DOHH2 (cell line): ENCODE results near the gene C4orf50.

Experiments used
- H3F3A ChIP-seq: fragments of 200-600 bp; sonication (generic), shearing (Covaris generic); 2 replicates; pipeline ENCODE4 v1.6.0; 2016; ENCODE audit warnings: antibody characterized with exemption, mild to moderate bottlenecking; ENCODE audit not compliant: control insufficient read depth, insufficient read depth
- H3K27ac ChIP-seq: fragments of 200-600 bp; sonication (generic); 2 replicates; pipeline ENCODE4 v1.5.1; 2014; ENCODE audit warnings: low read depth, mild to moderate bottlenecking, low read length, moderate library complexity
- H3K27me3 ChIP-seq: fragments of 200-600 bp; sonication (generic); 2 replicates; pipeline ENCODE4 v1.6.1; 2014; ENCODE audit warnings: mild to moderate bottlenecking, low read length, mixed read lengths; ENCODE audit not compliant: control insufficient read depth
- H3K36me3 ChIP-seq: fragments of 200-600 bp; sonication (generic); 2 replicates; pipeline ENCODE4 v1.6.1; 2014; ENCODE audit warnings: mild to moderate bottlenecking, low read length, moderate library complexity, mixed read lengths; ENCODE audit not compliant: control insufficient read depth
- H3K4me1 ChIP-seq: fragments of 200-600 bp; sonication (generic); 2 replicates; pipeline ENCODE4 v1.6.1; 2014; ENCODE audit warnings: mild to moderate bottlenecking, low read length, mixed read lengths; ENCODE audit not compliant: control insufficient read depth
- H3K4me2 ChIP-seq: fragments of 200-600 bp; sonication (generic); 2 replicates; pipeline ENCODE4 v1.6.0; 2014; ENCODE audit warnings: mild to moderate bottlenecking, low read length, moderate library complexity
- H3K4me3 ChIP-seq: fragments of 200-600 bp; sonication (generic); 2 replicates; pipeline ENCODE4 v1.5.1; 2014; ENCODE audit warnings: mild to moderate bottlenecking, low read length, mixed read lengths
- H3K79me2 ChIP-seq: fragments of 200-600 bp; sonication (generic); 2 replicates; pipeline ENCODE4 v1.6.1; 2014; ENCODE audit warnings: mild to moderate bottlenecking, low read length, mixed read lengths; ENCODE audit not compliant: control insufficient read depth
- H3K9me2 ChIP-seq: fragments of 200-600 bp; sonication (generic); replicated peaks from 2 replicates; pipeline ENCODE4 v1.6.1; 2014; ENCODE audit warnings: mild to moderate bottlenecking, low read length, mixed read lengths; ENCODE audit not compliant: control insufficient read depth
- H3K9me3 ChIP-seq: fragments of 200-600 bp; sonication (generic); 2 replicates; pipeline ENCODE4 v1.6.1; 2014; ENCODE audit warnings: antibody characterized with exemption, low read length, mixed read lengths; ENCODE audit not compliant: control insufficient read depth, insufficient read depth
- H4K20me1 ChIP-seq: fragments of 200-600 bp; sonication (generic); 2 replicates; pipeline ENCODE4 v1.6.0; 2014; ENCODE audit warnings: low read depth, mild to moderate bottlenecking, antibody characterized with exemption, low read length, moderate library complexity; ENCODE audit not compliant: control insufficient read depth, insufficient read depth
- EZH2phosphoT487 ChIP-seq: fragments of 200-600 bp; sonication (generic); IDR thresholded peaks from 2 replicates; pipeline ENCODE4 v1.6.1; 2017; ENCODE audit warnings: borderline replicate concordance, mild to moderate bottlenecking, antibody characterized with exemption, low read length, moderate library complexity, mixed read lengths
- TF ChIP-seq, protein P1 (sequence below): fragments of 200-600 bp; sonication (generic); IDR thresholded peaks from one replicate; pipeline ENCODE4 v1.5.1; 2014; ENCODE audit warnings: antibody characterized with exemption, mild to moderate bottlenecking, low read depth, low read length; ENCODE audit not compliant: poor library complexity, severe bottlenecking

The C4orf50 gene

DNA sequence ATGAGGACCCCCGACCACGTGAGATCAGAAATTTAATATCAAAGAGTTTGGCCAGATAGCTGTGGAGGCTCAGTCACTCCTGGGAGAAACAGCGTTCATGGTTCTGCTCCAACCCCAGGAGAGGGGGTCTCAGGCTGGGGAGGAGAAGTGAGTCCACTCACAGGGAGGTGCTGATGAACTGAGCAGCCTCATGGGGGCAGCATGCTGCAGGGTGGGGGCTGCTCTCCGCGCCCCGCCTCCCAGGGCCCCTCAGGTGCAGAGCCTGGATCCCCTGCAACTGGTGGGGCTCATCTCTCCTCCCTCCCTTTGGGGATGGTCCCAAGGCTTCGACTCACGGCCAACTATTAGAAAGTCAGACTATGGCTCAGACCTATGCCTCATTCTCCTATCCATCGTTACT, 26.6 kb upstream of the C4orf50 start:
- no peaks in the 10 kb centered on the region for H3K36me3 ChIP-seq
- no peaks in the 10 kb centered on the region for H3K9me2 ChIP-seq
- H3K79me2 ChIP-seq: no peaks in the 10 kb centered on the region
- H3K9me3 ChIP-seq: no peaks in the 10 kb centered on the region
- H3K4me3 ChIP-seq: no peak overlapping the region
- H3F3A ChIP-seq: no peaks in the 10 kb centered on the region
- no peaks in the 10 kb centered on the region for H4K20me1 ChIP-seq
- H3K4me1 ChIP-seq: no peaks in the 10 kb centered on the region
- no peak overlapping the region for H3K4me2 ChIP-seq
- no peak overlapping the region for H3K27ac ChIP-seq
- TF ChIP-seq EZH2phosphoT487: no peak
- TF ChIP-seq, protein P1, sequence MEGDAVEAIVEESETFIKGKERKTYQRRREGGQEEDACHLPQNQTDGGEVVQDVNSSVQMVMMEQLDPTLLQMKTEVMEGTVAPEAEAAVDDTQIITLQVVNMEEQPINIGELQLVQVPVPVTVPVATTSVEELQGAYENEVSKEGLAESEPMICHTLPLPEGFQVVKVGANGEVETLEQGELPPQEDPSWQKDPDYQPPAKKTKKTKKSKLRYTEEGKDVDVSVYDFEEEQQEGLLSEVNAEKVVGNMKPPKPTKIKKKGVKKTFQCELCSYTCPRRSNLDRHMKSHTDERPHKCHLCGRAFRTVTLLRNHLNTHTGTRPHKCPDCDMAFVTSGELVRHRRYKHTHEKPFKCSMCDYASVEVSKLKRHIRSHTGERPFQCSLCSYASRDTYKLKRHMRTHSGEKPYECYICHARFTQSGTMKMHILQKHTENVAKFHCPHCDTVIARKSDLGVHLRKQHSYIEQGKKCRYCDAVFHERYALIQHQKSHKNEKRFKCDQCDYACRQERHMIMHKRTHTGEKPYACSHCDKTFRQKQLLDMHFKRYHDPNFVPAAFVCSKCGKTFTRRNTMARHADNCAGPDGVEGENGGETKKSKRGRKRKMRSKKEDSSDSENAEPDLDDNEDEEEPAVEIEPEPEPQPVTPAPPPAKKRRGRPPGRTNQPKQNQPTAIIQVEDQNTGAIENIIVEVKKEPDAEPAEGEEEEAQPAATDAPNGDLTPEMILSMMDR: no peak
- no peaks in the 10 kb centered on the region for H3K27me3 ChIP-seq

DNA sequence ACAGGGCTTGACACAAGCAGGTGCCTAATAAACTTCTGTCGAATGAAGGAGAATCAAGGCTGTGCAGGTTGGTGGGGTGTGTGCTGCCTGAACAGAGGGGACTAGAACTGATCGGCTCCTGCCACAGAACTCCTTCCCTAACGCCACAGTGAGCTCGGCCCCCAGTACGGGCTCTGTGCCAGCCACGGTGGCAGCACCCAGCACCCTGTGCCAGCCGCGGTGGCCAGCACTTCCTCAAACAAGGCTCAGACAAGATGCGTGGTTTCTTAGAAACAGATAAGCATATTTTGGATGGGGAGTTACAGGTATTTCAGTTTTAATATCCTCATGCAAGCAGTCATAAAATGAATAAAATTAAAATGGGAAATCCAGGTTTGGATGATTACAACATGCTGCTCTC, 26.0 kb upstream of the C4orf50 start:
- H3K4me1 ChIP-seq: no peaks in the 10 kb centered on the region
- H3F3A ChIP-seq: no peaks in the 10 kb centered on the region
- no peaks in the 10 kb centered on the region for H3K79me2 ChIP-seq
- H3K9me2 ChIP-seq: no peaks in the 10 kb centered on the region
- no peak overlapping the region for H3K27ac ChIP-seq
- no peaks in the 10 kb centered on the region for H3K9me3 ChIP-seq
- no peak overlapping the region for H3K4me2 ChIP-seq
- H3K4me3 ChIP-seq: no peak overlapping the region
- no peaks in the 10 kb centered on the region for H3K27me3 ChIP-seq
- no peaks in the 10 kb centered on the region for H3K36me3 ChIP-seq
- H4K20me1 ChIP-seq: no peaks in the 10 kb centered on the region
- TF ChIP-seq, protein P1: no peak
- no peak for TF ChIP-seq EZH2phosphoT487

DNA sequence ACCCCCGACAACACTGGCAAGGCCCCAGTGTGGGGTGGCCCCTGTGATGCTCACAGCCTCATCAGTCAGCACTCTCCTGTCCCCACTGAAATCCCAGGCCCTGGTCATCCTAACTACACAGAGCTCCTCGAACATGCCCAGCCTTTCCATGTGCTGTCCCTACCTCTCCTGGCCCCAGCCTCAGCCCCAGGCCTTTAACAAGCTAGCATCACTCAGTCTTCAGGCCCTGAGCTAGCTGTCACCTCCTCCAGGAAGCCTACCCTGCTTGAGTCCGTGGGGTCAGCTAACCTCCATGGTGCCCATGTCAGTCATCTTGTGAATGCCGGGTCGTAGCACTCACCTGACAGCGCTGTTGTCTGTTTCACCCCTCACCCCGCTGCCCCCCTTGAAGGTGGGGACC, 25.6 kb upstream of the C4orf50 start:
- Histone ChIP-seq H3K4me1 (no peaks in the 10 kb centered on the region), H3K36me3 (no peaks in the 10 kb centered on the region), H3K9me3 (no peaks in the 10 kb centered on the region), H3K27me3 (no peaks in the 10 kb centered on the region), H3K27ac (no peak overlapping the region), H3K4me3 (no peak overlapping the region), H3K79me2 (no peaks in the 10 kb centered on the region), H4K20me1 (no peaks in the 10 kb centered on the region), H3F3A (no peaks in the 10 kb centered on the region), H3K4me2 (no peak overlapping the region), H3K9me2 (no peaks in the 10 kb centered on the region)
- TF ChIP-seq, protein P1: no peak
- TF ChIP-seq EZH2phosphoT487: no peak

DNA sequence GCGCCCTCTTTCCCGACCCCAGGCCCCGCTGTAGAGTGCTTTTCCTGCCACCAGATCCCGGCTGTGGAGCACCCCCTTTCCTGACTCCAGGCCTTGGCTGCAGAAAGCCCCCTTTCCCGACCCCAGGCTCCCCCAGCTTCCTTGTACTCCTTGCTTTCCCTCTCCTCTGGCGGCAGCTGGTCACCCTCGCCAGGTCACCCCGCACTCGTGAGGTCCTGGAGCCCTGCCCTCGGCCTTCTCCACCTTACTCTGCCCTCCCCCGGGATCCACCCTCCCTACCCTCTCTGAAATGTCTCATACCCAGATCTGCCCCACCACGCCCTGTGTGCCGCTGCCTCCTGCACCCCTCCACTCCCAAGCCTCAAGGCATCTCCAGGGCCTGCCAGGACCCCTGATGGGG, 25.0 kb upstream of the C4orf50 start:
- no peak overlapping the region for H3K4me2 ChIP-seq
- H3K27ac ChIP-seq: no peak overlapping the region
- H3K9me3 ChIP-seq: no peaks in the 10 kb centered on the region
- no peaks in the 10 kb centered on the region for H3F3A ChIP-seq
- no peaks in the 10 kb centered on the region for H3K27me3 ChIP-seq
- no peaks in the 10 kb centered on the region for H3K79me2 ChIP-seq
- H3K9me2 ChIP-seq: no peaks in the 10 kb centered on the region
- no peak overlapping the region for H3K4me3 ChIP-seq
- no peaks in the 10 kb centered on the region for H4K20me1 ChIP-seq
- TF ChIP-seq, protein P1: no peak
- TF ChIP-seq EZH2phosphoT487: no peak
- H3K4me1 ChIP-seq: no peaks in the 10 kb centered on the region
- H3K36me3 ChIP-seq: no peaks in the 10 kb centered on the region
